HG03520 (cell line): Measurements from ENCODE around the gene SYPL2.

Experiments used
- ATAC-seq: cut with Tn5 transposase; IDR thresholded peaks from one replicate; pipeline ENCODE4 v1.9.1; 2021; ENCODE audit warnings: mild to moderate bottlenecking, moderate library complexity; ENCODE audit not compliant: unreplicated experiment

SYPL2 gene

DNA sequence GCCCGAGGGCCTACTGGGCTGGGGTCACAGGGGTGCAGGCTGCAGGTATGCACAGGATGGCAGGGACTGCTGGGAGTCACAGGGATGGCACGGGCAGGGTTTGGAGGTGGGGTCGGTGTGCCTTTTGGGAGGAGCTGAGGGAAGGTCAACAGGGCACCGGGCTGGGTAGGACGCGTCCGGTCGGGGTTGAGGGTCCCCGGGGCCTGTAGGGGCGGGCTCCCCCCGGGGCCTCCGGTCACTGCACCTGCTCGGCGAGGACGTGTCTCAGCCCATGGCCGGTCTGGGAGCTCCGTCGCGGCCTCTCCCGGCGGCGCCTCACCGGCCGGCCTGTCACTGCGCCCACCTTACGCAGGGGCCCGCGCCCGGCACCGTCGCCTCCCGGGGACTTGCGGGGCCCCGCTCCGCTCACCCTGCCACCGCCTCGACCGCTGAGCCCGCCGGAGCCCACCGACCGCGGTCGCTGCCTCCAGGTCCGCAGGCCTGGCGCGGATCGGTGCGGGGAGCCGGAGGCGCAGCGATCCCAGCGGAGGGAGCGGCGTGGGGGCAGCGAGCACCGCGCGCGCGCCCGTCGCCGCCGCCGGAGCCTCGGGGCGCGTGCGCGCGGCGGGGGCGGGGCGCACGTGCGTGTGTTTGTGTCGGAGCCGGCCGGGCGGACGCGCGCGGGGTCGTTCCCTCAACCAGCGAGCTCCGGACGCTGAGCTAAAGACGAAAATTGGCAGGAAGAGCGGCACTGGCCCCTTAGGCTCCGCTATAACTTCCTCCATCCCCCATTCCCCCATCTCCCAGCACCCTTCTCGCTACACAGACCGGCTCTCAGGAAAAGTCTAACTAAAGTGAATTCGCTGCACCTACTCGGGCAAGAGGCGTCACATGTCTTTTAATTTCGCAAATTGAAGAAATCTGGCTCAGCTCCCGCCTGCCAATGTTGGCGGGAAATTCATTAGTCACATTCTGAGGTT lies 43.1 kb downstream of the SYPL2 start, which contains the start of gene AMIGO1:
AMIGO1 (minus strand) TSS at position 552 of the 959 bp plus-strand sequence. CDS start 815 bp downstream, outside the sequence.
- ATAC-seq, result peak; percentile 44

DNA sequence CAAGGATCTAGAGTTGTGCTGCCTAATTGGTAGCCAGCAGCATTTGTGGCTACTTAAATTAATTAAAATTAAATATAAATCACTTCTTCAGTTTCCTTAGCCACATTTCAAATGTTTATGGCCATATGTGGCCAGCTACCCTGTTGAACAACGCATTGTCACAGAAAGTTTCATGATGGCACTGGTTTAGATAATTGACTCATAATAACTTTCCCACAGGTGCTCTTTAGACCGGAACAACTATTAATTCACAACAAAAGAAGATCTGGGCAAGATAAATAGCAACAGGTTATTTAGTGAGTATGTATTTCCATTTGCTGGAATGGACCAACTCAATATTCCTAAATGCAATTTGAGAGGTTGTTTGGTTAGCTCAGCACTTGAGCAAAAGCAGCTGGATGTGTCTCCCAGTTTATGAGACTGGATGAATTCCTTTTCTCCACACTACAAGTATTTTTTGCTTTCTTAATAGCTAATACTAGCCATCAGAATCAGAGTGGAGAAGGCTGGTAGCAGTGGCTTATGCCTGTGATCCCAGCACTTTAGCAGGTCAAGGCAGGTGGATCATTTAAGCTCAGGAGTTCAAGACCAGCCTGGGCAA lies 46.9 kb downstream of the SYPL2 start:
- no peak for ATAC-seq

DNA sequence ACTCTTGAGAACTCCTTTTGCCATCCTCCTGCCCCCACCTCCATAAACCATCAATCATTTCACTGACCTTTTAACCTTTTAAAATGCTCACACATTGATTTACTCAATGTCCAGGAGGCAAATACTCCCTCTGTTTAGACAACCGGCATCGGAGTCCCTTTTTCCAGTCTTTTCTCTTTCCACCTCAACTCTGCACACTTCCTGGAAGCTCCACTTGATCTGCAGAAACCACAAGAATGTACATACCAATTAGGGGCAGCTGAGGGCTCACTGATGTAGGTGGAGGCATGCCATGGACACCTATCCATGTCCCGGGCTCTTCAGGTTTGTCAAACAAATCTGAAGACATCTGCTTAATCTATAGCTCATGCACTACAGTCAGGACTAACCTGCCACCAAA lies 48.5 kb downstream of the SYPL2 start:
- no peak for ATAC-seq

DNA sequence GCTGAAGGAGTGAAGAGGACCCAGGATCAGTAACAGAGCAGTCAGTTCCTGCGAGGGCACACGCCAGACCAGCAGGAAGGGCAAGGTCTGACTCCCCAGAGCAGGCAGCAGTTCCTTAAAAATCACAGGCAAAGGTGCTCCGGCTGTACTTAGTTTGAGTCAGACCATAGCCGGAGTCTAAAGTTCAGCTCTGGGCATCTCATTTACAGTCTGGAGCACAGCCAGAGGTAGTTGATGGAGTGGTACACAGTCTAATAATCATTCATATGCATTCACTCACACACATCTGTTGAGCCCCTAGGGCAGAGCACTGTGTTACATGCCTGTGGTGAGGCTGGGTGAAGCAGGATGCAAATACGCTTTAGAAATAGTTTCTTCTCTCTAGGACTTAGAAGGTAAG lies 50.5 kb downstream of the SYPL2 start:
- ATAC-seq, result no peak

DNA sequence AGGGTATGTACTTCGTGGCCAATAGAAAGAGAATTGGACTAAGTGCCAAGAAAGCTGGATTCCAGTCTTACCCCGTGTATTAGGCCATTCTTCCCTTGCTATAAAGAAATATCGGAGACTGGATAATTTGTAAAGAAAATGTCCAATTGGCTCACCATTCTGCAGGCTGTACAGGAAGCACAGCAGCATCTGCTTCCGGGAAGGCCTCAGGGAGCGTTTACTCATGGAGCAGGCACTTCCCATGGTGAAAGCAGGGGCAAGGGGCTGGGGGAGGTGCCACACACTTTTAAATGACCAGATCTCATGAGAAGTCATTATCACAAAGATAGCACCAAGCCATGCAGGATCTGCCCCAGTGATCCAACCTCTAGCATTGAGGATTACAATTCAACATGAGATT lies 51.0 kb downstream of the SYPL2 start:
- no peak for ATAC-seq

DNA sequence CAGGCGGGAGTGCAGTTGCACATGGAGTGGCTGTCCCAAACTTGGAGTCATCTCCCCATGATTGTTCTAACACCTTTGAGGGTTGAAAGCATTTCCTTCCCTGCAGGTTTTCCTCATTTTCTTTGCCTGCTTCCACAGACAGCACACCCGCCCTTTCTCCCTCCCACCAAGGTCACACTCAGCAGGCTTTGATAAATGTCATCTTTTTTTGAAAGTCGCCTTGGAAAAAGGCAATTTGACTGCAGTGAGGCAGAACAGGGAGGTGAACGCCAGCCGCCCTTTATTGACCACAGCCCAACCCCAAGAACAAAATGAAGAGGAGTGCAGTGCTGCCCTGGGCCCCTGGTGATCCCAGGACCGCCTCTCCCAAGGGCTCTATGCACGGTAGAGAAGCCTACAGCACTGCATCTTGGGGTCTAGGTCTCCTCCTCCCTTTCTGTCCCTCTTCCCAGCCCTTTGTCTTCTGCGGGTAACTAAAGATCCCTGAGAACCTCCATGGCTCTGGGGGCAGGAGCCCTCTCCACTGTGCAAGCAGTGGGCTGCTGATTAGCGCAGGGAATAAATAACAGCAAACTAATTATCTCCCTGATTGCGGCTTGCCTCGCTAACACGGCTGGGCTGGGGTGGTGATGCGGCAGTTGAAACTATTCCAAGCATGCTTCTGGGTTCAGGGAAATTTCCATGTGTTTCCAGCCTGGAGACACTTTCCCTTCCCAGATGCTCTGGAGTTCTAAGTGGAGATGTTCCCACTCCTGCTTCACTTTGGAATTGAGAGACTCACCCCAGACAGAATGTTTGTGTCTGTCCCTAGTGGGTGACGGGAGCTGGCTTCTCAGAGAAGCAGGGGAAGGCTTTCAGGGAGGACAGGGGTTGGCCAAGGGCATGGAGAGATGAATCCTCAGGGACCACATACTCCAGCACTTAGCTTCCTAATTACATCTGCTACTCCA lies 54.9 kb downstream of the SYPL2 start:
- no peak for ATAC-seq

DNA sequence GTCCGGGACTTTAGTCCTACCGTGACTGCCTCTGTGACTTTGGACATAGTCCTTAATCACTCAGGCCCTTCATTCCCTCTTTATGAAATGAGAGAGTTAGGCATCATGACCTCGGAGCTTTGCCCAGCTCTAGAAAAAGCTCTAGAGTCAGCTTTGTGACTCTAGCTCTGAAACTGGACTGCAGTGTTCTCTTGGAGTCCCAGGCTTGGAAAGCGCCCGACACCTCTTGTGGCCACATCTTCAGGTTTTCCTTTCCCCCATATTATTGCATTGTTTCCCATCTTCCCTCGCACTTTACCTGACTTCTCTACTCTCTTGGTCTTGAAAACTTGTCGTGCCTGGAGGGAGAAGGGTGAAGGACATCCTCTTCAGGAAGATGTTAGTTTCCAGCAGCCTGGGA lies 55.7 kb downstream of the SYPL2 start:
- ATAC-seq, result no peak

DNA sequence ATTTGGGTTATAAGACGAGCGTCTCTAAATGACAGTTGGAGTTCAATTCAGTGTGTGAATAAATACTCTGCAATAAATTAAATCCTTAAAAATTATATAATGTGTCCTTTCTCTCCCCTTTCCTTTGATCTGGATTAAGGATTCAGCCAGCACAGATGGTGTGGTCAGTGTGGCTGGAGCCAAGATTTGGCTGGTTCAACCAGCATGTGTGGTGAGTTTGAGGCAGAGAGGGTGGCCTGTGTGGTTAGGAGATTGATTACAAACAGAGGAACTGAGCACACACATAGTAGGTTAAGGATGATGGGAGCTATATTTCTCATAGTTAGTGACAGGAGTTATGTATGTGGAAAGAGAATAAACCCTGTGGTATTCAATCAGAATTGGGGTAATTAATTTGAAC lies 57.4 kb downstream of the SYPL2 start:
- no peak for ATAC-seq

DNA sequence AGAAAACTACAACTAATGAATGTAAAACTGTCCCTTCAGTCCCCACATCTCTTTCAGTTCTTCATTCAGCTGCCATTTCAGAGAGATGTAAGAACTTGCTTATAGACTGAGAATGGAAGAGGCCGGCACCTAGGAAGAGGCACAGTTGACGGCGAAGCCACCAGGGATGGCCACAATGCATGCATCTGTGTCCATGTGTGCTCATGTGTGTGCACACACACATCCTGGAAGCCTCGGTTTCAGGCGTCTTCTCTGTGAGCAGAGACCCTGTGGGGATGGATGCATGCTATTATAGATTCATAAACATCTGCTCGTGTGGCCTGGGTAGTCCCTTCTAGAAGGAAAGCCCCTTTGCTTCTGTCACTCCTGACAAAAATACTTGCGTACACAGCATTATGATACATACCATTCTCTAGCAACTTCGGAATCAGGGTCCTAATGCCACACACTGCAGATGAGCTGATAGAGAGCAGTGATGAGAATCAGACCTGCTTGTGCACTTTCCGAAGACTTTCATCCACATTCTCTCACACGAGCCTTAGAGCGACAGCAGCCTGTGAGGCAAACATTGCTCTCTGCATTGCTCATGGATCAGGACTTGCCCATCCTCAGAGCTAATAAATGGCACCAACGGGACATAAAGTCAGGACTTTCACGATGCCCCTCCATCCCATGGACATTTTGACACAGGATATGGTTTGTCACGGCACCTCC lies 60.9 kb downstream of the SYPL2 start:
- ATAC-seq, result peak; percentile 47

DNA sequence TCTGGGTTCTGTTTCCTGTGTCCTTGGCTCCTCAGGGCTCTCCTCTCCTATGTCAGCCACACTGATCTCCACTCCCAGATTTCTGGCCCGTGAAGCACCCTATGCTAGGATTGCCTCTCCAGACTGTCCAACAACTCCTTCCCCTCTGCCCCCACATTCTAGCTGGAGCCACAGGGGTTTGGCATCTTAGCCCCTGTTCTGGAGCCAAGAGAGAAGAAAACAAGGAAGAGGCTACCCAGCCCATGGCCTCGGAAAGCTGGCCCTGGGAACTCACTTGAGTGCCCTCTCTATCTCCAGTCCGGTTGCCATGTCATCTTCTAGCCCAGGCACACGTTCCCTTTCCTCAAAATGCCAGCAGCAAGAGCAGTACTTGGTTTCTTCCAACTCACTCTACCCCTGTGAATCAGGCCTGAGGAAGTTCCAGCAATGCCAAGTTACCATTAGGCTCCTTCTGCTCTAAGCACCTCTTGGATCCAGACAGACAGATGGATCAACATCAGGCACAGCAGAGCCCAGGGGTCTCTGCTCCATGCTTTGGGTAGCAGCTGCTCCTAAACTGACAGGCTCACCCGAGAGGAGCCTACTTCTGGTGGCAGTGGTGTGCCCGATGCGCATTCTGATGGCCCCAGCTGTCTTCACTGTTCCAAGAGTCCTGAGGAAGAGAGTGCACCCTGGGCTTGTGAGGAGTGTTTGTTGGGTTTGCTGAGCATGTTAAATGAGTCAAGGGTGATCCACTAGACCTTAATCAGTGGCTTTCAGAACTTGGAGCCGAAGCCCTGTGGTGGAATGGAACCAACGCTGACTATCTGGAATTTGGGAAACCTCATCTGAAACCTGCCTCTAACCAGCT lies 61.7 kb downstream of the SYPL2 start:
- no peak for ATAC-seq

DNA sequence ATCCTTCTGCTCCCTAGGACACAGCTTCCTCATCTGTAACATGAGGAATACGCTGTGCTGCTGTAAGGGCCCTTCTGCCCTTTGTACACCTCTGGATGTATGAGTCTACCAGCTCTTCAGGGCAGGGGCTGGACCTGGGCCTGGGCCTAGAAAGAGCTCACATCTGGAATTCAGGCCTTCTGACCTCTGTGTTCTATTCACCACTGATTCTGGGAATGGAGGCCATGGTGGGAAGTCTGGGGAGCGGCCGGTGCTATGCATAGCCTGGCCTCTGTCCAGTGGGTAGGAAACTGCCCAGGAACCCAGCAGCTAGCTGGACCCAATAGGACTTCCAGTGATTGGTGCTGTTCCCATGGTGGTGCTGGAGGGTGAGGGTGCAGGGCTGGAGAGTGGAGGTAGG lies 62.4 kb downstream of the SYPL2 start:
- ATAC-seq, result no peak

DNA sequence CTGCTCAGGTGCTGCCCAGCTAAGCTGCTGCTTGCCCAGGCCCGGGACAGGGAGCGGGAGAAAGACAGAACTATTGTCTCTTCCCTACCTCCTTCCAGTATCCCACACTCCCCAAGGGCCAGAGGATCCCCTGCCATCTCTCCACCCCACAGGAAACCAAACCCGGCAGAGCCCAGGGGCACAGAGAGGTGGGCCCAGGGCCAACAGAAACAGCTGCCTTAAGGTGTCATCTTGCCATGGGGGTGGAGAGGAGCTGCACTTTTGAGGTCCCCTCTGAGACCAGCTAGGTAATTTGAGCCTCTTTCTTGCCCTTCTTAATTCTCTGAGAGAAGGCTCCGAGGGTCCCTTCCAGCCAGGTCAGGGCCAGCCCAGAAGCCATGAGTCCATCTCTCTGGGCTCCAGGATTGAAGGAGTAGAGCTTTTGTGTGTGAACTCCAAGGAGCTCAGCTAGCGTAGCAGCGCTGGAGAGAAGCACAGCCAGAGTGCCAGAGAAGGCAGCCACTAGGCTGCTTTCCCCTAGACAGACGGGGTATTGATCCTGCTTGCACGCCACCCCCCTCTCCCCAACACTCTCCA lies 63.6 kb downstream of the SYPL2 start:
- no peak for ATAC-seq

DNA sequence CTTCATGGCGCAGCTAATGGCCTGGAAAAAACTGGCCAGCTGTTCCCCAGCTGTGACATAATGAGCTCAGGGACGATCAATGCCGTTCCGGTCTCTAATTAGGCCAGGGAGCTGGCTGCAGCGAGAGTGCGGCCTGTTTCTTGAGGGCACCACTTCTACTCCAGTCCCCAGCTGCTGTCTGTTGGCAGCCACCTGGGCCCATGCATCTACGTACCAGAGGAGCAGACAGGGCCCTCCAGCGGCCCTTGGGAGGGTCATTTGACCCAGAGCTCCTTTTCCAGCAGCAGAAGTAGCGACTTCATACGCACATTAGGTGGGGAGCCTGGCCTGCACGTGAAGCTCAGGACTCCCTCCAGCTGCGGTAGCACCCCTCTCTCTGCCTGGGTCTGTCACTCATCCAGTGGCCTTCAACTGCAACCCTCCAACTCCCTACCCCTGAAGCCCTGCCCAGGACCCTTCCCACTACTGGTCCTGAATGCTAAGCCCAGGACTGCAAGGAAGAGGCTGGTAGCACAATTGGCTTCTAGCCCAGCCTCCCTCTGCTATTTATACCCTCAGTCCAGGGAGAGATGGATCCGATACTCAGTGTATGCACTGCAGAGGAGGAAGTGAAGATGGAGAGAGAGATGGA lies 64.2 kb downstream of the SYPL2 start:
- no peak for ATAC-seq

DNA sequence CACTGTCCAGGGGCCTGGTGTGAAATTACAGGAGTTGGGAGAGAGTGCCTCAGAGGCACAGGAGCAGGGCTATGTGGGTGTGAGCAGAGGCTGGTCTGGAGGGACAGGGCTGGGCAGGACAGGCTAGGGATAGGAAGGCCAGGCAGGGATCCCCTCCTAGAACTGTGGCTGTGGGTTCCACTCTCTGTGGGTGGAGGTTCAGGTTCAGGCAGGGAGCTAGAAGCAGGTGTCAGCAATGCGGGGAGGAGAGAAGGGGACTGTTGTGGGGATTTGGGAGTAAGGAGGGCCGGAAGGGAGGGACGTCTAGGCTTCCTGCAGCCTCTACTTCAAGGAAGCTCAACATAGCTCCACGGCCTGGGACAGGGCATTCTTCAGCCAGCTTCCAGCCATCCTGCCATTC lies 65.0 kb downstream of the SYPL2 start:
- no peak for ATAC-seq
